Body of pancreas (tissue), 4 donors: ENCODE data around the gene RAB10. TPM values are rescaled to one million over a fixed set of nuclear protein-coding genes. Genes with fewer than 3 reads are reported as not detected.
A peak's percentile ranks its signal among the peaks of the same experiment; 100 is the strongest.

Source experiments
- ATAC-seq: fragments of 150-250 bp; one replicate; pipeline ENCODE4 v1.9.1; 2016
- DNase-seq, 4 donors: peaks; one replicate each; pipeline ENCODE4 v3.0.0-alpha.2; 2019
- H3K27ac ChIP-seq, 4 donors: fragments of 200-600 bp; sonication (generic); 1 replicate in 3 of 4; 2 replicates in 1 of 4; pipeline versions ENCODE4 v1.5.1 to v1.6.1; 2016 to 2019; ENCODE audit warnings: mild to moderate bottlenecking in 1 of 4, mixed read lengths in 1 of 4, moderate library complexity in 1 of 4
- H3K27me3 ChIP-seq, 2 donors: fragments of 200-600 bp; sonication (generic); one replicate each; pipeline ENCODE4 v1.6.0; 2016; ENCODE audit warnings: mild to moderate bottlenecking in 1 of 2
- H3K36me3 ChIP-seq, 2 donors: fragments of 200-600 bp; sonication (generic); replicated peaks in 1 of 2; 2 replicates each; pipeline ENCODE4 v1.5.1; 2016; ENCODE audit warnings: low read depth in 2 of 2; ENCODE audit not compliant: insufficient read depth in 1 of 2
- H3K4me1 ChIP-seq: fragments of 200-600 bp; sonication (generic); one replicate; pipeline ENCODE4 v1.6.0; 2016
- H3K4me3 ChIP-seq, 2 donors: fragments of 200-600 bp; sonication (generic); 1 replicate in 1 of 2; 2 replicates in 1 of 2; pipeline ENCODE4 v1.5.1; 2016 to 2019
- H3K9me3 ChIP-seq, 3 donors: fragments of 200-600 bp; sonication (generic); 1 replicate in 2 of 3; 2 replicates in 1 of 3; pipeline ENCODE4 v1.5.1; 2016
- CTCF ChIP-seq, 7 experiments: fragments of 450-650 bp in 4 of 7; fragments of 200-600 bp in 3 of 7; sonication (generic) in 3 of 7; IDR thresholded peaks; one replicate each; pipeline ENCODE4 v1.5.1; 2016 to 2019; ENCODE audit warnings: antibody characterized with exemption in 7 of 7
- POLR2A ChIP-seq, 3 donors: fragments of 450-650 bp; IDR thresholded peaks; one replicate each; pipeline ENCODE4 v1.6.1; 2016; ENCODE audit warnings: antibody characterized with exemption in 3 of 3, mild to moderate bottlenecking in 2 of 3
- WGBS, 2 donors: methylation state at CpG; one replicate each; pipeline ENCODE4 v1.1.5; 2017; 5-methylcytosine and 5-hydroxymethylcytosine counted together
- intact Hi-C: fragments of 100-400 bp; cut with DNase I; formaldehyde crosslinking; loops from one replicate; pipeline ENCODE4 v1.15.1; 2023
- total RNA-seq, 2 donors: library from RNA; depleted of rRNA; stranded (reverse); fragments of >200 nt; gene quantifications; one replicate each; pipeline ENCODE4 v1.1.0, GENCODE V29; 2016

Gene RAB10
- total RNA-seq, 2 donors from 2014 or later, result 41.5 to 115 TPM

- H3K27me3 ChIP-seq, result no peaks in the 10 kb centered on the region
- peak; percentile 75 to 91 (median 88) for DNase-seq
- H3K27ac ChIP-seq, result peak overlapping the region; percentile 18 to 72 (median 32)
- intact Hi-C loops, result loop anchor here (10.0 kb wide), 1 partner anchor 155 kb away; the partner anchor contains the start of gene KIF3C
- peaks cover 23% of the 10 kb centered on the region for H3K4me1 ChIP-seq
- H3K9me3 ChIP-seq, result no peaks in the 10 kb centered on the region
- peak; percentile 87 for ATAC-seq
- no peaks in the 10 kb centered on the region for H3K36me3 ChIP-seq
- peak in 1 of 3 donors; percentile 5 for TF ChIP-seq POLR2A (IDR thresholded peaks at IDR 0.05)
- peak in 1 of 7 experiments; percentile 7 for TF ChIP-seq CTCF (IDR thresholded peaks at IDR 0.05)
- no peak overlapping the region for H3K4me3 ChIP-seq
- 28 to 32% methylated on average over 12 of the region's 12 CpGs for WGBS, 2 donors
These were observed 105.6 kb downstream of the RAB10 start for GRCh38 chr2:26139269-26140183.

DNA sequence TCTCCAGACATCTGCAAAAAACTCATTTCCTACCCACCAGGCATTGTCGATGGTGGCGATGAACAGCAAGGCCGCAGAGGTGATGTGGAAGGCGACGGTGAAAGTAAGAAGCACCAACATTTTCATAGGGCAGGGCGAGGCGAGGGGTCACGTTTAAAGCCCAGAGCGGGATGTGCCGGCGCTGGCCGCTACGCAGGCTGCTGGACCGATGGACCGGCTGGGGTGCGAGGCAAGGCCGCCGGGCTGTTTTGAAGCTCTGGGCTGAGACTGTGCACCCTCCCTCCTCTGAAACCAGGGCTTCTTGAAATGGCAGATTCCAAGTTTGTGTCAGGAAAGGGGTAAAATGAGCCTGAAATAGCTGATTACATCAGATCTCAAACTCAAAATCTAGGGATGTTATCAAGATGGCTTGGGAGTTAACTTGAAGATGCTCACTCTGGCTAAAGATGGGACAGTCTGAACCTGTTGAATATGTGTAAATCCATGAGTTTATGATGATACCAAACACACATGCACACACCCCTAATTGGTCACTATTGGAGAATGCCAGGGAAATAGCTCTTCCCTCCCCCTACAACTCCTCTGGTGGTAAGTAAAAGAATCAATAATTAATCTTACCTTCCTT is 107.4 kb downstream of the RAB10 start:
- H3K27me3 ChIP-seq, result no peaks in the 10 kb centered on the region
- WGBS, 2 donors, result 91 to 93% methylated on average over 18 of the region's 18 CpGs
- H3K36me3 ChIP-seq, result no peaks in the 10 kb centered on the region
- H3K27ac ChIP-seq, result no peak overlapping the region
- H3K4me1 ChIP-seq, result peaks cover 29% of the 10 kb centered on the region
- H3K4me3 ChIP-seq, result no peak overlapping the region
- TF ChIP-seq POLR2A (IDR thresholded peaks at IDR 0.05) (no peak), CTCF (IDR thresholded peaks at IDR 0.05) (no peak)
- ATAC-seq (no peak), DNase-seq (no peak)
- intact Hi-C loops, result loop anchor here (10.0 kb wide), 1 partner anchor 156 kb away; the partner anchor contains the start of gene KIF3C
- H3K9me3 ChIP-seq, result no peaks in the 10 kb centered on the region

- ATAC-seq, result peak; percentile 31
- no peaks in the 10 kb centered on the region for H3K9me3 ChIP-seq
- H3K4me3 ChIP-seq, result no peak overlapping the region
- WGBS, 2 donors, result 29 to 34% methylated on average over 7 of the region's 7 CpGs
- peak overlapping the region in 3 of 4 donors; percentile 59 to 70 (median 69) for H3K27ac ChIP-seq
- intact Hi-C loops, result loop anchor here (10.0 kb wide), 1 partner anchor 159 kb away; the partner anchor contains the start of gene KIF3C
- H3K27me3 ChIP-seq, result no peaks in the 10 kb centered on the region
- no peaks in the 10 kb centered on the region for H3K36me3 ChIP-seq
- H3K4me1 ChIP-seq, result peaks cover 29% of the 10 kb centered on the region
- TF ChIP-seq CTCF (IDR thresholded peaks at IDR 0.05) (no peak), POLR2A (IDR thresholded peaks at IDR 0.05) (no peak)
- peak in 2 of 4 donors; percentile 37 to 43 for DNase-seq
These were observed 110.1 kb downstream of the RAB10 start for GRCh38 chr2:26144031-26144430.

GRCh38 chr2:26144953-26145680 is 111.2 kb downstream of the RAB10 start:
- H3K36me3 ChIP-seq, result no peaks in the 10 kb centered on the region
- ATAC-seq (peak; percentile 73), DNase-seq (peak; percentile 63 to 79 (median 70))
- TF ChIP-seq POLR2A (IDR thresholded peaks at IDR 0.05) (no peak), CTCF (IDR thresholded peaks at IDR 0.05) (peak; percentile 52 to 93 (median 83))
- intact Hi-C loops, result loop anchor here (5.0 to 10.0 kb wide), 2 partner anchors 160 to 193 kb away; partner anchors contain the start of gene KIF3C
- no peak overlapping the region for H3K4me3 ChIP-seq
- H3K4me1 ChIP-seq, result peaks cover 19% of the 10 kb centered on the region
- WGBS, 2 donors, result 12 to 24% methylated on average over 11 of the region's 11 CpGs
- H3K27ac ChIP-seq, result peak overlapping the region in 3 of 4 donors; percentile 59 to 70 (median 69)
- H3K27me3 ChIP-seq, result no peaks in the 10 kb centered on the region
- H3K9me3 ChIP-seq, result no peaks in the 10 kb centered on the region
